Kidney (tissue), 14 donors: ENCODE measurements around the gene TCF7L2. TPM values are rescaled to one million over a fixed set of nuclear protein-coding genes. Genes with fewer than 3 reads are reported as not detected.
A peak's percentile ranks its signal among the peaks of the same experiment; 100 is the strongest.

Experiments used
- DNase-seq, 5 donors: peaks; one replicate each; pipeline ENCODE4 v3.0.0-alpha.2; 2013 to 2020
- FAIRE-seq: peaks from 2 replicates; lab custom pipeline; 2012; peaks lifted over from hg19 to GRCh38; lab: Jason Lieb, UNC
- H3K27ac ChIP-seq, 2 donors: one replicate each; pipeline ENCODE4 v1.7.0; 2013; ENCODE audit warnings: low read depth in 2 of 2, low read length in 2 of 2, inconsistent platforms in 1 of 2
- H3K27me3 ChIP-seq: one replicate; pipeline ENCODE4 v1.7.1; 2013; ENCODE audit warnings: low read length, inconsistent platforms; ENCODE audit not compliant: control insufficient read depth, insufficient read depth
- H3K36me3 ChIP-seq, 3 donors: one replicate each; pipeline versions ENCODE4 v1.7.0 to v1.7.1; 2013; ENCODE audit warnings: low read length in 3 of 3, control low read depth in 1 of 3, inconsistent platforms in 1 of 3; ENCODE audit not compliant: insufficient read depth in 3 of 3, control insufficient read depth in 2 of 3
- H3K4me1 ChIP-seq, 3 donors: one replicate each; pipeline versions ENCODE4 v1.7.0 to v1.7.1; 2013; ENCODE audit warnings: low read length in 3 of 3, inconsistent platforms in 1 of 3, low read depth in 1 of 3; ENCODE audit not compliant: control insufficient read depth in 2 of 3, insufficient read depth in 2 of 3
- H3K4me3 ChIP-seq, 3 donors: one replicate each; pipeline versions ENCODE4 v1.7.0 to v1.8.1; 2013; ENCODE audit warnings: low read length in 3 of 3, control low read depth in 1 of 3, inconsistent platforms in 1 of 3
- H3K9ac ChIP-seq, 3 donors: one replicate each; pipeline versions ENCODE4 v1.7.0 to v1.7.1; 2013; ENCODE audit warnings: low read length in 3 of 3, control low read depth in 1 of 3, inconsistent platforms in 1 of 3
- H3K9me3 ChIP-seq, 3 donors: one replicate each; pipeline versions ENCODE4 v1.7.0 to v1.7.1; 2013; ENCODE audit warnings: low read length in 3 of 3, control low read depth in 1 of 3, inconsistent platforms in 1 of 3; ENCODE audit not compliant: control insufficient read depth in 2 of 3, insufficient read depth in 1 of 3
- intact Hi-C: fragments of 100-400 bp; cut with DNase I; formaldehyde crosslinking; loops from one replicate; pipeline ENCODE4 v1.11.1; 2022
- polyA plus RNA-seq: library from polyadenylated mRNA; stranded (reverse); fragments of 350-450 nt; fragmentation: Illumina TruSeq; extraction: RNeasy Lipid Tissue Mini Kit (QIAGEN cat#74804); gene quantifications from one replicate; pipeline ENCODE4 v1.2.3, GENCODE V29; 2014; ENCODE audit warnings: low read depth, low replicate concordance; ENCODE audit not compliant: insufficient read depth
- total RNA-seq: library from RNA; stranded (reverse); fragmentation: NEBNext Ultra II Directional; extraction: Animal tissue kit (Norgen Biotek cat#: 25700); gene quantifications from one replicate; pipeline ENCODE4 v1.2.1, GENCODE V29; 2021
- TF ChIP-seq, protein P1 (sequence below): IDR thresholded peaks from 3 replicates; pipeline ENCODE4 v1.5.1; 2012; ENCODE audit warnings: mild to moderate bottlenecking, moderate library complexity, borderline replicate concordance; ENCODE audit not compliant: insufficient read depth; ENCODE audit errors: extremely low read depth
- donor health status: control.
- donor health status: control.
- donor health status: control.
- donor health status: control.
- donor health status: control.
- donor health status: DM: yes; HTN: yes; CAD: no.
- donor health status: Normal renal cell carcinoma (clear cell type).

Gene TCF7L2
- total and polyA plus RNA-seq, 2 donors from 2014 or later: 6.5 to 32.4 TPM

DNA sequence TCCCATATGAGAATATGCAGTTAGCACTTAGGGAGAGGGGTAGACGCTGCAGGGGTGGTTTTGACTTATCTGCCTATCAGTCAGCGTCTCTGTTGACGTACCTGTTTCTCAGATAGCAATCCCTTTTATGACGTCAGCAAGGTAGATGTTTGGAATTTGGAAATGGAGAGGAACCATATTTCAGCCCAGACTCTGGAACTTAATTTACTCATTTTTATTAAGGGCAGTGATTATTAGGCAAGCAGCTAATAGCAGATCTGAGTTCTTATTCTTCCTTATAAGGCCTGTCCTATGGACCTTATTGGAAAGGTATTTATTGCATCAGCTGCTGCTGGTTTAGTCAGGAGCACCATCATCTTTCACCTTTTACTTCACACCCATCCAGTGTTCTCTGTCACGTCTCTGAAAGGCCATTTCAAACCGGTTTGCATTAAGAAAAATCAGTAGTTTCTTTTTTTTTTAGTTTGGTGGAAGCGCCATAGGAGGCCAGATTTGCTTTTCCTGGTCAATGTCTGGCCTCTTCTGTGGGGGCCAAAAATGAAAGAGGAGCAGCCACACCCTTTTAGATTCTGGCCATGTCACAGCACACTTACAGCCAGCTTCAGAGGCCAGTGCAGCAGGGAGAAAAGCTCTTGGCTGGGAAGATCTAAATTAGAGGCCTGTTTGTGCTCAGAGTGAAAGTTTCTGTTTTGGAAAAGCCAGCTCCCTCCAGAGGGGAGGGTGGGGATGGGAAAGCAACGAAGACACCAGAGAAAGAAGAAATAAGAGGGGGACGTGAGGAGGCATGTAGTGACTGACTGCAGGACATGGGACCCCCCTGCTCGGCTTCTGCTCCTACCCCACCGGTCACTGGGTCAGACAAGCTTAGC lies 146.3 kb downstream of the TCF7L2 start:
- Histone ChIP-seq H3K36me3 (no peaks in the 10 kb centered on the region), H3K27ac (no peak overlapping the region), H3K27me3 (no peaks in the 10 kb centered on the region), H3K4me1 (peaks cover 0 to 5% (median 0%) of the 10 kb centered on the region in 3 donors), H3K9ac (no peak overlapping the region), H3K9me3 (no peaks in the 10 kb centered on the region), H3K4me3 (no peak overlapping the region)
- FAIRE-seq: no peak
- no peak for DNase-seq
- TF ChIP-seq, protein P1, sequence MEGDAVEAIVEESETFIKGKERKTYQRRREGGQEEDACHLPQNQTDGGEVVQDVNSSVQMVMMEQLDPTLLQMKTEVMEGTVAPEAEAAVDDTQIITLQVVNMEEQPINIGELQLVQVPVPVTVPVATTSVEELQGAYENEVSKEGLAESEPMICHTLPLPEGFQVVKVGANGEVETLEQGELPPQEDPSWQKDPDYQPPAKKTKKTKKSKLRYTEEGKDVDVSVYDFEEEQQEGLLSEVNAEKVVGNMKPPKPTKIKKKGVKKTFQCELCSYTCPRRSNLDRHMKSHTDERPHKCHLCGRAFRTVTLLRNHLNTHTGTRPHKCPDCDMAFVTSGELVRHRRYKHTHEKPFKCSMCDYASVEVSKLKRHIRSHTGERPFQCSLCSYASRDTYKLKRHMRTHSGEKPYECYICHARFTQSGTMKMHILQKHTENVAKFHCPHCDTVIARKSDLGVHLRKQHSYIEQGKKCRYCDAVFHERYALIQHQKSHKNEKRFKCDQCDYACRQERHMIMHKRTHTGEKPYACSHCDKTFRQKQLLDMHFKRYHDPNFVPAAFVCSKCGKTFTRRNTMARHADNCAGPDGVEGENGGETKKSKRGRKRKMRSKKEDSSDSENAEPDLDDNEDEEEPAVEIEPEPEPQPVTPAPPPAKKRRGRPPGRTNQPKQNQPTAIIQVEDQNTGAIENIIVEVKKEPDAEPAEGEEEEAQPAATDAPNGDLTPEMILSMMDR: no peak
- intact Hi-C loops: no loop called here

DNA sequence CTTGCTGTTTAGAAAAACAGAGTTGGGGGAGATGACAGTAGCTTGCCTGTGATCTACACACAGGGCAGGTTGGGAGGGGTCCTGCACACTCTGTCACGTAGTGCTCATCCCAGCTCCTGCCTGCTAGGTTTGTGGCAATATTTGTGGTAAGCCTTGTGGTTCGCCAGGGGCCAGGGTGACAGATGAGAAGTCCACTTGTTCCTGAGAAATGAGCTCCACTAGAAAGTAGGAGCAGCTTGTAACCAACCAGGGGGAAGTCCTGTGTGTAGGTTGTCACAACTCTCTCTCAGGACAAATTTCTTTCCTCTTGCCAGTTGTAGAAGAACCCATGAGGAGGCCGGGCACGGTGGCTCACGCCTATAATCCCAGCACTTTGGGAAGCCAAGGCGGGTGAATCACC lies 147.0 kb downstream of the TCF7L2 start:
- Histone ChIP-seq H3K36me3 (no peaks in the 10 kb centered on the region), H3K27me3 (no peaks in the 10 kb centered on the region), H3K4me1 (peaks cover 0 to 5% (median 0%) of the 10 kb centered on the region in 3 donors), H3K4me3 (no peak overlapping the region), H3K9ac (no peak overlapping the region), H3K9me3 (no peaks in the 10 kb centered on the region), H3K27ac (no peak overlapping the region)
- no peak for FAIRE-seq
- TF ChIP-seq, protein P1: no peak
- DNase-seq: no peak
- intact Hi-C loops: no loop called here

DNA sequence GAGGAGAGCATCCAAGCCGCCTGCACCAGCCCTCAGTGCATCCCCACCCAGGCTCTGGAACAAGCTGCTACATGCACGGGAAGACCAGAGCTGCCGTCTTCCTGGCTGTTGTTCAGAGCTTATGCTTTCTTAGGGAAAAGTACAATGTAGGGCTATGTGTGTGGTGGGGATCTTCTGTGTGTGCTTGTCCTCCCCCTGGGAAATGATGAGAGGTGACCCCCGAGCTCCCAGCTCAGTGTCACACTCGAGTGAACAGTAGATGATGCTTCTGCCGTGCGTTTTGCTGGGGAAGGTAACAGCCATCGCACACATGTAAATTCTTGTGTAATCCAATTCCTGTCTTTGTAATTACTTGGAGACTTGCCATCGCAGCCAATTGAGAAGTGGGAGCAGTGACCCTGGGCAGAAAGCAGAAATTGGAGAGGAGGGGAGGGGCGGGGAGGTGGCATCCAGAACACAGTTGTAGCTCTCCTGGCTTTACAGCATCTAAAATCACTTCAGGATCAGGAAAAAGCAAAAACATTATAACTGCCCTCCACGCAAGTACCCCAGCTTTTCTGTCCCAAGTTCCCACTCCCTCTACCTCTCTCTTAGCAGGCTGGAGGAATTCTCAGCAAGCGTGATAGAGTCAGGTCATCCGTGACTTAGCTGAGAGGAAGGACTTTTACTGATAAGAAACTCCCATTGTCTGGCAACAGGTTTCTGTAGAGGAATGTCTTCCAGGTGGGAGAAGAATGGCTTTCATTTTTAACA lies 149.6 kb downstream of the TCF7L2 start:
- Histone ChIP-seq H3K27ac (no peak overlapping the region), H3K9ac (no peak overlapping the region), H3K27me3 (no peaks in the 10 kb centered on the region), H3K9me3 (no peaks in the 10 kb centered on the region), H3K36me3 (no peaks in the 10 kb centered on the region), H3K4me3 (no peak overlapping the region), H3K4me1 (peaks cover 0 to 5% (median 4%) of the 10 kb centered on the region in 3 donors)
- FAIRE-seq (no peak), DNase-seq (peak in 4 of 5 donors; percentile 85 to 95 (median 90))
- TF ChIP-seq, protein P1: no peak
- intact Hi-C loops: no loop called here
